NCI-H187 (cell line): ENCODE data around the gene SHQ1.
"Not testable (repeated sequence)": the region's sequence is repeated elsewhere in the genome, so short reads cannot be mapped to it uniquely, and the experiment has no call there.

Experiments used
- DNase-seq, 2 experiments: peaks; one replicate each; lab custom pipeline; 2025; lab: John Stamatoyannopoulos, UW

The SHQ1 gene

DNA sequence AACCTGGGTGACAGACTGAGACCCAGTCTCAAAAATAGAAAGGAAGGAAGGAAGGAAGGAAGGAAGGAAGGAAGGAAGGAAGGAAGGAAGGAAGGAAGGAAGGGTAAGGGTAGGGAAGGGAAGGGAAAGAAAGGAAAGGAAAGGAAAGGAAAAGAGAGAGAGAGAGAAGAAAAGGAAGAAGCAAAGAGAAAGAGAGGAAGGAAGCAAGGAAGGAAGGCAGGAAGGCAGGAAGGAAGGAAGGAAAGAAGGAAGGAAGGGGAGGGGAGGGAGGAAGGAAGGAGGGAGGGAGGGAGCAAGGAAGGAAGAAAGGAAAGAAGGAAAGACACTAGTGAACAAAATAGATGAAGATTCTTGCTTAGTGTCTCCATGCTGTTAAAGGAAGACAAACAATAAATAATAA, 129.1 kb downstream of the SHQ1 start:
- no peak for DNase-seq

DNA sequence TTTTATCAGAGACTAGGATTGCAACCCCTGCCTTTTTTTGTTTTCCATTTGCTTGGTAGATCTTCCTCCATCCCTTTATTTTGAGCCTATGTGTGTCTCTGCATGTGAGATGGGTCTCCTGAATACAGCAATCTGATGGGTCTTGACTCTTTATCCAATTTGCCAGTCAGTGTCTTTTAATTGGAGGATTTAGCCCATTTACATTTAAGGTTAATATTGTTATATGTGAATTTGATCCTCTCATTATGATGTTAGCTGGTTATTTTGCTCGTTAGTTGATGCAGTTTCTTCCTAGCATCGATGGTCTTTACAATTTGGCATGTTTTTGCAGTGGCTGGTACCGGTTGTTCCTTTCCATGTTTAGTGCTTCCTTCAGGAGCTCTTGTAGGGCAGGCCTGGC, 134.1 kb downstream of the SHQ1 start:
- not testable (repeated sequence) for DNase-seq

DNA sequence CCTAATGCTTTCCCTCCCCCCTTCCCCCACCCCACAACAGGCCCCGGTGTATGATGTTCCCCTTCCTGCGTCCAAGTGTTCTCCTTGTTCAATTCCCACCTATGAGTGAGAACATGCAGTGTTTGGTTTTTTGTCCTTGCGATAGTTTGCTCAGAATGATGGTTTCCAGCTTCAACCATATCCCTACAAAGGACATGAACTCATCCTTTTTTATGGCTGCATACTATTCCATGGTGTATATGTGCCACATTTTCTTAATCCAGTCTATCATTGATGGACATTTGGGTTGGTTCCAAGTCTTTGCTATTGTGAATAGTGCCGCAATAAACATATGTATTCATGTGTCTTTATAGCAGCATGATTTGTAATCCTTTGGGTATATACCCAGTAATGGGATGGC, 137.8 kb downstream of the SHQ1 start:
- not testable (repeated sequence) for DNase-seq

DNA sequence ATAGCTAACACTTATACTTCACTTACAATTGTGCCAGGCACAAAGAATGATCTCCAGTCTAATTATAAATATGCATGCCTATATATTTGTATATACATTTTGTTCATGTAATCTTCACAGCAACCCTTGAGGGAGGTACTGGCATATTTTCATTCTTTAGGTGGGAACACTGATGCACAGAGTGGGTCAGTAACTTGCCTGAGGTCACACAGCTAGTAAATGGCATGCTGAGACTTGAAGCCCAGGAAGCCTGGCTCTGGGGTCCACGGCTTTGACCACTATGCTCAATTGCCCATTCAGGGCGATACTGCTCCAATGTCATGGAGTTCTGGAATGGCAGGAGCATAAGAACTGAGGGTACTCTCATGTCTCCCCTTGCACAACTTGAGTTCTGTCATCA, 139.8 kb downstream of the SHQ1 start:
- DNase-seq, result no peak

DNA sequence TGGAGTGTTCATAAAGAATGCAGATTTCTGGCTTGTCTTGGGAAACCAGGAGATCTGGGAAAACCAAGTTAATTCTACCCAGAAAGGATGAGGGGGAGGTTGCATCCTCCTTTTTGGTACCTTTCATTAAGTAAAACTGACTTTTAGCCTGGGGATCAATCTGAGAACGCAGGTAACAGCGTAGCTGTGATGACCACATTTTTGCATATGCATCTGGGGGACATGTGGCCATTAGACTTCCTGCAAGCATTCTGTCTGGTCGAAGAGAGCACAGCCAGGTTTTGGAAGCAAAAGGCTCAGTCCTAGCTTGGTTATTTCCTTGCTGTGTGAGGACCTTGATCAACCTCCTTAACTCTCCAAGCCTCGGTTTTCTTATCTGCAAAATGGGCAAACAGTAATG, 145.2 kb downstream of the SHQ1 start:
- no peak for DNase-seq

DNA sequence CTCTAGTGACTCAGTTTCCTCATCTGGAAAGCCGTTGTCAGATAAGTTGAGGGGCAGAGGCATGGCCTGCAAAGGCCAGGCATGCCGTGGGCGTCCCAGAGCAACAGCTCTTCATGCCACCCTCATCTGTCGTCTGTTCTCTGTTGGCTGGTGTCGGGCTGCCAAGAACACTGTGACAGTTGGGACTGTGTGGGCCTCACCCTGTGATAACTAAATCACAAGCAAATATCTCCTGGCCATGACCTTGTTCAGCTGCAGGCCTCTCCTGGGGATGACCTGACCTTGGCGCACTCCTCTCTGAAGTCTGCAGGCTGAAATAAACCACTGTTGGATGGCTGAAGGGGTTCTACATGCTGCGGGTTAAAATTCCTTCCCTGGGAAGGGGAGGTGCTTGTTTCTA, 145.9 kb downstream of the SHQ1 start:
- no peak for DNase-seq

DNA sequence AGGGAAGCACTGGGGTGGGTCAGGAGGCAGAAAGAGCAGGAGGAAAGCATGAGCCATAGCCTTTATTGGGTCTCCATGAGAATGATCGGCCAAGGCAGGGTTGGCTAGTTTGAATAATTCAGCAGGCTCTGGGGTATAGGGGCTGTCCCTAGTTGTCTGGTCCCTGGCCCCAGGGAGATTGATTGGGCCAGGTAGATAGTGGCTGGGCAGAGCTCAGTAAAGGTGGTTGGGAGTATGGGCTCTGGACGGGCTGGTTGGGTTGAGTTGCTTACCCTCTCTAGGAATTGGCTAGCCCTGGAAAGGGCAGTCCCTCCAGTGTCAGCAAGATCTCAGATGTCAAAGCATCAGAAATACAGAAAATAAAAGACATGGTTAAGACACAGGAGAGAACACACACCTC, 148.1 kb downstream of the SHQ1 start:
- DNase-seq, result no peak

DNA sequence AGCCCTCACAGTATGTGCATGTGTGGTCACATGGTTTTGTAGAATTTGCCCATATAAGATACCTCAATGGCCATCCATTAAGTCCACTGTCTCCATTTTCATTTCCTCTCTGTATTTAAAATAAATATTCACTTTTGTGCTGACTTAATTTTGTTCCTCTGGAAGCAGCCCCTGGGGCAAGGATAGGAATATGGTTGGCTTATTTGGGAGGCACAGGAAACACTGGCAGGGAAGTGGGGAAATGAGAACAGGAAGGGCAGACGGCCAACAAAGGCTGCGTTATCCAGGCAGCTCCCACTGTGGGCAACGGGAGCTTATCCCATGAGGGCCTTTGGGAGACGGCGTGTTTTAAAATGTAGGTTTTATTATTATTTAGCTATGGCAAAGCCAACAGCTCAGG, 148.6 kb downstream of the SHQ1 start:
- DNase-seq, result no peak
